Heart right ventricle (tissue), 16 donors: ENCODE measurements around the gene U2AF2. TPM values are rescaled to one million over a fixed set of nuclear protein-coding genes. Genes with fewer than 3 reads are reported as not detected.

ENCODE experiments used
- ATAC-seq, 8 donors: fragments of 200-7000 bp; cut with Tn5 transposase; one replicate each; pipeline ENCODE4 v1.9.1; 2020; ENCODE audit warnings: mild to moderate bottlenecking in 8 of 8, moderate library complexity in 8 of 8, moderate number of reproducible peaks in 1 of 8
- DNase-seq, 2 donors: peaks; one replicate each; pipeline ENCODE4 v3.0.0-alpha.2; 2020
- H3K27ac ChIP-seq, 10 donors: fragments of 200-600 bp; sonication (generic) in 2 of 10; one replicate each; pipeline versions ENCODE4 v1.5.0 to v1.8.0; 2020 to 2022; ENCODE audit warnings: mild to moderate bottlenecking in 3 of 10
- H3K27me3 ChIP-seq, 7 donors: fragments of 200-600 bp; one replicate each; pipeline ENCODE4 v1.8.0; 2021 to 2022; ENCODE audit warnings: mild to moderate bottlenecking in 2 of 7
- H3K36me3 ChIP-seq, 9 donors: fragments of 200-600 bp; sonication (generic) in 1 of 9; one replicate each; pipeline versions ENCODE4 v1.5.0 to v1.8.0; 2020 to 2022; ENCODE audit warnings: mild to moderate bottlenecking in 2 of 9
- H3K4me1 ChIP-seq, 9 donors: fragments of 200-600 bp; sonication (generic) in 1 of 9; one replicate each; pipeline versions ENCODE4 v1.5.0 to v1.8.0; 2020 to 2022; ENCODE audit warnings: mild to moderate bottlenecking in 4 of 9
- H3K4me3 ChIP-seq, 10 donors: fragments of 200-600 bp; sonication (generic) in 2 of 10; one replicate each; pipeline versions ENCODE4 v1.5.0 to v1.8.0; 2020 to 2022; ENCODE audit warnings: mild to moderate bottlenecking in 7 of 10, moderate library complexity in 2 of 10
- H3K9me3 ChIP-seq, 11 donors: fragments of 200-600 bp in 10 of 11; sonication (generic) in 2 of 11; one replicate each; pipeline versions ENCODE4 v1.5.0 to v1.8.0; 2013 to 2022; ENCODE audit warnings: mild to moderate bottlenecking in 2 of 11, control low read depth in 1 of 11, moderate library complexity in 1 of 11
- WGBS, 2 donors: extraction: QIAGEN DNeasy Blood & Tissue Kit; methylation state at CpG; one replicate each; pipeline ENCODE4 v1.1.7; 2013; ENCODE audit warnings: inconsistent platforms in 1 of 2; 5-methylcytosine and 5-hydroxymethylcytosine counted together
- intact Hi-C, 10 donors: fragments of 100-400 bp; cut with DNase I; formaldehyde crosslinking; loops; one replicate each; pipeline versions ENCODE4 v1.11.1 to v1.14.2; 2022
- polyA plus RNA-seq, 2 donors: library from polyadenylated mRNA; stranded (reverse); fragments of 200-250 nt; gene quantifications; one replicate each; pipeline ENCODE4 v1.2.3, GENCODE V29; 2013
- total RNA-seq, 10 donors: library from RNA; stranded (reverse); fragmentation: NEBNext Ultra II Directional in 3 of 10; extraction: Animal tissue kit (Norgen Biotek cat#: 25700) in 3 of 10; gene quantifications; one replicate each; pipeline versions ENCODE4 v1.2.1 to v1.2.4, GENCODE V29; 2021 to 2023
- TF ChIP-seq, protein P1 (sequence below), 9 donors: fragments of 200-600 bp; sonication (generic) in 2 of 9; IDR thresholded peaks; one replicate each; pipeline versions ENCODE4 v1.5.0 to v1.8.0; 2021 to 2022; ENCODE audit warnings: antibody characterized with exemption in 9 of 9, mild to moderate bottlenecking in 5 of 9, moderate library complexity in 1 of 9
- donor health status: Arrhythmogenic right ventricular cardiomyopathy.
- donor health status: ischemic (EF 13 %, LVEDD 7.1; RV severe dilation, severe dysfunction).
- donor health status: healthy with polysubstance abuse.
- donor health status: DM: no; HTN: yes; CAD: no.
- donor health status: DM: no; HTN: no; CAD: no.
- donor health status: ischemic (EF 25% LVEDD 6.9; RV normal size, moderate dysfunction).
- donor health status: ischemic (EF 25% LVEDD 5.7; RV mildly dilated, moderate dysfunction).
- donor health status: healthy.
- donor health status: DM: yes; HTN: yes; CAD: no.
- donor health status: Ischemic cardiomyopathy.
- donor health status: ischemic (EF 35%, LVEDD 5.7; RV mildly dilated, moderate dysfunction).
- donor health status: nonischemic (EF 11% LVEDD 7.7; RV severe dilation, severe dysfunction).
- donor health status: DM: yes; HTN: yes; CAD: no.
- donor health status: PGD.
- donor health status: ischemic (EF 29% LVEDD 5.4; RV normal size, mild dysfunction).
- donor health status: nonischemic (EF 23%, LVEDD 6.1; RV moderate dilation, normal function).

The U2AF2 gene
- total and polyA plus RNA-seq, 12 donors = 64.1 to 100 (median 74.4) TPM

DNA sequence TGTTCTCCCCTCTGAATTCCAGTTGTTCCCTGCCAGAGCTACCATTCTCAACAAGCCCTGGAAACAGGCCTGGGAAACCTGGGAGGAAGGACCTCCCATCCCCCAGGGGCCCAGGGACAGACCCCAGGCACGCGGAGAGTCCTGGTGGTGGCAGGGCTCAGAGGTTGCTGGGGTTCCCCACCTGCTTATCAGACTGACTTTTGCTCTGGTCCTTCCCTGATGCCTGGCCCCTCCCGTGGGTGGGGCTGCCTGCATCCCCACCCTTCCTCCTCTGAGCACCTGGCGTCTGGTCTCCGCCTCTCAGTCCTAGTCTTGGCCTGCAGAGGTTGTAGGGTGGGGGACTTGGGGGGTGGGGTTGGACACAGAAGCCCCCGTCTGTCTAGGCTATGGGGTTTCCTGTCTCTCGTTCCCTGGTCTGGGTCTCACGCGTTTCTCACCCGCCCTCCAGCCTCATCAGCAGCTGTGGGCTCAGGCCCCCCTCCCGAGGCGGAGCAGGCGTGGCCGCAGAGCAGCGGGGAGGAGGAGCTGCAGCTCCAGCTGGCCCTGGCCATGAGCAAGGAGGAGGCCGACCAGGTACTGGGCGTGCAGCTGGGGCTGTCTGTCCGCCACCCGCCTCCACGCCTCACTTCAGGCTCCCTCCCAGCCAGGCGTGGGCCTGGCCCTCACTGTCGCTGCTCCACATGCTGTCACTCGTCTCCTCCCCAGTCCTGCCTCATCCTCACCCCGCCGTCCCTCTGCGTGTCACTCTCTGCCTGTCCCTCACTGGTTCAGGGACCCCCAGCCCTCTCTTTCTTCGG lies 33.8 kb downstream of the U2AF2 start:
- ATAC-seq = no peak
- Histone ChIP-seq H3K4me1 (peaks cover 0 to 26% (median 0%) of the 10 kb centered on the region in 9 donors), H3K9me3 (no peaks in the 10 kb centered on the region), H3K27me3 (no peaks in the 10 kb centered on the region), H3K36me3 (peaks cover 0 to 99% (median 54%) of the 10 kb centered on the region in 9 donors), H3K27ac (no peak overlapping the region), H3K4me3 (no peak overlapping the region)
- no peak for DNase-seq
- TF ChIP-seq, protein P1, sequence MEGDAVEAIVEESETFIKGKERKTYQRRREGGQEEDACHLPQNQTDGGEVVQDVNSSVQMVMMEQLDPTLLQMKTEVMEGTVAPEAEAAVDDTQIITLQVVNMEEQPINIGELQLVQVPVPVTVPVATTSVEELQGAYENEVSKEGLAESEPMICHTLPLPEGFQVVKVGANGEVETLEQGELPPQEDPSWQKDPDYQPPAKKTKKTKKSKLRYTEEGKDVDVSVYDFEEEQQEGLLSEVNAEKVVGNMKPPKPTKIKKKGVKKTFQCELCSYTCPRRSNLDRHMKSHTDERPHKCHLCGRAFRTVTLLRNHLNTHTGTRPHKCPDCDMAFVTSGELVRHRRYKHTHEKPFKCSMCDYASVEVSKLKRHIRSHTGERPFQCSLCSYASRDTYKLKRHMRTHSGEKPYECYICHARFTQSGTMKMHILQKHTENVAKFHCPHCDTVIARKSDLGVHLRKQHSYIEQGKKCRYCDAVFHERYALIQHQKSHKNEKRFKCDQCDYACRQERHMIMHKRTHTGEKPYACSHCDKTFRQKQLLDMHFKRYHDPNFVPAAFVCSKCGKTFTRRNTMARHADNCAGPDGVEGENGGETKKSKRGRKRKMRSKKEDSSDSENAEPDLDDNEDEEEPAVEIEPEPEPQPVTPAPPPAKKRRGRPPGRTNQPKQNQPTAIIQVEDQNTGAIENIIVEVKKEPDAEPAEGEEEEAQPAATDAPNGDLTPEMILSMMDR (IDR thresholded peaks at IDR 0.05) = no peak
- intact Hi-C loops = no loop called here
- 71 to 72% methylated on average over 27 of the region's 27 CpGs for WGBS, 2 donors

DNA sequence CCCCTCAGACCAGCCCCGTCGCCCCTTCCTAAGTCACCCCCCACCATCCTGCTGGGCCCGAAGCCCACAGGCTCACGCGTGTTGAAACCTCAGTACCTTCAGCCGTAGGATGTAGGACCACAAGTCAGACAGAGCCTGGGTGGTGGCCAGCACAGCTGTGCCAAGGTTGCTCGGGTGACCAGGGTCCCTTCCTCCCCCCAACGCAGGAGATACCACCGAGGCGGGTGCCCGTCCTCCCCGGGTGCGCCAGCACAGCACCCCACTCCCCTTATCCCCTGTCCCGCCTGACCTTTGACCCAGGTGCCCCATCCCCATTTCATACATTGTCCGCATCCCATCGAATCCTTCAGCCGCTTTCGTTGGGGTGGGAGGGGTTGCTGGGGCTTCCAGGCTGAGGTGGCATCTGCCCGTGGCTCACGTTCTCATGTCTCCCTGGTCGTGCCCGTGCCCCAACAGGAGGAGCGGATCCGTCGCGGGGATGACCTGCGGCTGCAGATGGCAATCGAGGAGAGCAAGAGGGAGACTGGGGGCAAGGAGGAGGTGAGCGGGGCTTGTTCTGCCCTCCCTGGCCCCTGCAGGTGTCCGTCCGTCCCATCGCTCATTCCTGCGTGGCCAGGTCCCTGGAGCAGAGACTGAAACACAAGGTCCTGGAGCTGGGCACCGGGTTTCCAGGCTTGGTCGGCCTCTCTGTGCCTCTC lies 34.7 kb downstream of the U2AF2 start:
- intact Hi-C loops = no loop called here

DNA sequence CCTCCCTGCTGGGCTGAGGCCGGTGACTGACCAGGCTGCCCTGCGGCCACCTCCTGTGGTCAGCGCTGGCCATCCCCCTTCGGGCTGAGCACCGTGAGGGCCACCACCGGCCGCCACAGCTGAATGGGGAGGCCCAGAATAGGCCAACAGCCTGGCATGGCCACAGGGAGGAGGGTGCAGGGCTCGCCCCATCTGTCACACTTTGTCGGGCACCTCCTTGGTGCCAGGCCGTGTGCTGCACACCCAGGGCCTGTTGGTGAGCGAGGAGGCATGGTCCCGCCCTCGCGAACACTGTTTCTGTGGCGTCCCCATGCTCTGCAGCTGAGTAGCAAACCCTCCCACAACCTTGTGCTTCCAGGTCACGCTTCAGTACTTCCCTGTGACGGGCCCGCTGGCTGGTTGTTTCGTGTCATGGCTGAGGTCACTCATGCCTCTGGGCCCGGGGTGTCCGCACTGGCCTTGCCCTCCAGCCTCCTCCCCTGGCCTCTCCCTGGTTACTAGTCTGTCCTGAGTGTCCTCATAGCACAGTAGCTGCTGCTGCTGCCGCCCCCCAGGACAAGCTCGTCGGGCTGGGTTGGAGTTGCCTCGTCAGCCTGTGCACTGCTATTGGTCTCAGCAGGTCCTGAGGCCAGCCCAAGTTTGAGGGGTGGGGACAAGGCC lies 35.4 kb downstream of the U2AF2 start:
- no peaks in the 10 kb centered on the region for H3K27me3 ChIP-seq
- peaks cover 0 to 19% (median 0%) of the 10 kb centered on the region in 9 donors for H3K4me1 ChIP-seq
- WGBS, 2 donors = 94 to 95% methylated on average over 25 of the region's 25 CpGs
- H3K36me3 ChIP-seq = peaks cover 0 to 99% (median 65%) of the 10 kb centered on the region in 9 donors
- intact Hi-C loops = no loop called here
- H3K4me3 ChIP-seq = no peak overlapping the region
- DNase-seq (no peak), ATAC-seq (no peak)
- no peaks in the 10 kb centered on the region for H3K9me3 ChIP-seq
- H3K27ac ChIP-seq = no peak overlapping the region
- TF ChIP-seq, protein P1 (IDR thresholded peaks at IDR 0.05) = no peak

More for the DNA sequence above, 34.7 kb downstream of the U2AF2 start:
- H3K27me3 ChIP-seq = no peaks in the 10 kb centered on the region
- no peak for DNase-seq
- TF ChIP-seq, protein P1 (IDR thresholded peaks at IDR 0.05) = no peak
- H3K4me3 ChIP-seq = no peak overlapping the region
- H3K27ac ChIP-seq = no peak overlapping the region
- no peaks in the 10 kb centered on the region for H3K9me3 ChIP-seq
- WGBS, 2 donors = 94 to 95% methylated on average over 35 of the region's 35 CpGs
- peaks cover 0 to 19% (median 0%) of the 10 kb centered on the region in 9 donors for H3K4me1 ChIP-seq
- H3K36me3 ChIP-seq = peaks cover 0 to 99% (median 61%) of the 10 kb centered on the region in 9 donors
- no peak for ATAC-seq
